Measurements from ENCODE around the gene DOCK4. TPM values are rescaled to one million over a fixed set of nuclear protein-coding genes. Genes with fewer than 3 reads are reported as not detected.

The DOCK4 gene
- total RNA-seq, 4 donors from 2014 or later: 30.8 to 49.8 (median 37.2) TPM

- H3K27ac ChIP-seq: no peak overlapping the region
- no peaks in the 10 kb centered on the region for H3K36me3 ChIP-seq
- no peak for DNase-seq (ENCODE audit: low spot score in 2 of 2)
- WGBS, 2 donors: 89 to 96% methylated on average over 2 of the region's 2 CpGs
- no peaks in the 10 kb centered on the region for H3K27me3 ChIP-seq
- no peaks in the 10 kb centered on the region for H3K9me3 ChIP-seq
- TF ChIP-seq EP300 (IDR thresholded peaks at IDR 0.05): no peak
- TF ChIP-seq POLR2A (IDR thresholded peaks at IDR 0.05): no peak
- no peak for TF ChIP-seq CTCF (IDR thresholded peaks at IDR 0.05)
- no peak overlapping the region for H3K4me3 ChIP-seq
- H3K4me1 ChIP-seq: peaks cover 0 to 11% (median 1%) of the 10 kb centered on the region in 4 donors
Measured at GRCh38 chr7:112063974-112064373, 142.2 kb downstream of the DOCK4 start.

GRCh38 chr7:112061051-112061450 lies 145.1 kb downstream of the DOCK4 start:
- no peak overlapping the region for H3K27ac ChIP-seq
- peaks cover 0 to 5% (median 0%) of the 10 kb centered on the region in 4 donors for H3K4me1 ChIP-seq
- WGBS, 2 donors: 88 to 93% methylated on average over 3 of the region's 3 CpGs
- no peak for DNase-seq (ENCODE audit: low spot score in 2 of 2)
- TF ChIP-seq POLR2A (IDR thresholded peaks at IDR 0.05) (no peak), CTCF (IDR thresholded peaks at IDR 0.05) (no peak), EP300 (IDR thresholded peaks at IDR 0.05) (no peak)
- H3K27me3 ChIP-seq: no peaks in the 10 kb centered on the region
- no peaks in the 10 kb centered on the region for H3K9me3 ChIP-seq
- no peaks in the 10 kb centered on the region for H3K36me3 ChIP-seq
- no peak overlapping the region for H3K4me3 ChIP-seq

- TF ChIP-seq CTCF (IDR thresholded peaks at IDR 0.05) (no peak), EP300 (IDR thresholded peaks at IDR 0.05) (no peak), POLR2A (IDR thresholded peaks at IDR 0.05) (no peak)
- H3K27ac ChIP-seq: no peak overlapping the region
- WGBS, 2 donors: 90 to 93% methylated on average over 2 of the region's 2 CpGs
- no peaks in the 10 kb centered on the region for H3K27me3 ChIP-seq
- no peak overlapping the region for H3K4me3 ChIP-seq
- no peaks in the 10 kb centered on the region for H3K36me3 ChIP-seq
- peaks cover 0 to 5% (median 0%) of the 10 kb centered on the region in 4 donors for H3K4me1 ChIP-seq
- no peaks in the 10 kb centered on the region for H3K9me3 ChIP-seq
- no peak for DNase-seq (ENCODE audit: low spot score in 2 of 2)
Measured at GRCh38 chr7:112060625-112061024, 145.6 kb downstream of the DOCK4 start.

- Histone ChIP-seq H3K36me3 (no peaks in the 10 kb centered on the region), H3K4me1 (peaks cover 0 to 5% (median 0%) of the 10 kb centered on the region in 4 donors), H3K27me3 (no peaks in the 10 kb centered on the region), H3K27ac (no peak overlapping the region), H3K4me3 (no peak overlapping the region), H3K9me3 (no peaks in the 10 kb centered on the region)
- TF ChIP-seq POLR2A (IDR thresholded peaks at IDR 0.05) (no peak), EP300 (IDR thresholded peaks at IDR 0.05) (no peak), CTCF (IDR thresholded peaks at IDR 0.05) (no peak)
- 58 to 73% methylated on average over 1 of the region's 1 CpG for WGBS, 2 donors
- DNase-seq (ENCODE audit: low spot score in 2 of 2): no peak
Measured at GRCh38 chr7:112059675-112060074, 146.5 kb downstream of the DOCK4 start.

- Histone ChIP-seq H3K27me3 (no peaks in the 10 kb centered on the region), H3K9me3 (no peaks in the 10 kb centered on the region), H3K36me3 (no peaks in the 10 kb centered on the region), H3K4me3 (no peak overlapping the region), H3K27ac (no peak overlapping the region), H3K4me1 (peaks cover 0 to 6% (median 0%) of the 10 kb centered on the region in 4 donors)
- TF ChIP-seq EP300 (IDR thresholded peaks at IDR 0.05) (peak in 1 of 2 donors; percentile 11), CTCF (IDR thresholded peaks at IDR 0.05) (no peak)
- no peak for DNase-seq (ENCODE audit: low spot score in 2 of 2)
- WGBS, 2 donors: 78 to 81% methylated on average over 1 of the region's 1 CpG
Measured at GRCh38 chr7:112058686-112059085, 147.5 kb downstream of the DOCK4 start.
